Measurements from ENCODE around the gene TRPV5.

TRPV5 gene

GRCh38 chr7:142959202-142959601 is 25.7 kb upstream of the TRPV5 start:
- Histone ChIP-seq H3K4me1 (ENCODE audit: insufficient read depth, low read length) (peaks cover 49% of the 10 kb centered on the region), H3K27me3 (ENCODE audit: insufficient read depth, low read length) (no peaks in the 10 kb centered on the region), H3K9me3 (ENCODE audit: insufficient read depth, low read depth, low read length) (peaks cover 11% of the 10 kb centered on the region), H3K36me3 (ENCODE audit: insufficient read depth, low read length) (no peaks in the 10 kb centered on the region), H3K4me3 (ENCODE audit: low read length) (no peak overlapping the region), H3K9ac (ENCODE audit: low read depth, low read length) (no peak overlapping the region), H3K27ac (ENCODE audit: low read depth, low read length) (peak overlapping the region; percentile 34; the same call in 1 of the 2 replicates)

- H3K9me3 ChIP-seq (ENCODE audit: insufficient read depth, low read depth, low read length), result peaks cover 11% of the 10 kb centered on the region
- WGBS, result 81% methylated on average over 8 of the region's 8 CpGs
- no peaks in the 10 kb centered on the region for H3K27me3 ChIP-seq (ENCODE audit: insufficient read depth, low read length)
- H3K36me3 ChIP-seq (ENCODE audit: insufficient read depth, low read length), result no peaks in the 10 kb centered on the region
- H3K27ac ChIP-seq (ENCODE audit: low read depth, low read length), result no peak overlapping the region
- no peak overlapping the region for H3K4me3 ChIP-seq (ENCODE audit: low read length)
- peaks cover 42% of the 10 kb centered on the region for H3K4me1 ChIP-seq (ENCODE audit: insufficient read depth, low read length)
- H3K9ac ChIP-seq (ENCODE audit: low read depth, low read length), result no peak overlapping the region
These were observed 24.2 kb upstream of the TRPV5 start for GRCh38 chr7:142957723-142958122.

- 80% methylated on average over 3 of the region's 3 CpGs for WGBS
- H3K9ac ChIP-seq (ENCODE audit: low read depth, low read length), result no peak overlapping the region
- no peaks in the 10 kb centered on the region for H3K36me3 ChIP-seq (ENCODE audit: insufficient read depth, low read length)
- no peaks in the 10 kb centered on the region for H3K27me3 ChIP-seq (ENCODE audit: insufficient read depth, low read length)
- H3K4me3 ChIP-seq (ENCODE audit: low read length), result no peak overlapping the region
- H3K4me1 ChIP-seq (ENCODE audit: insufficient read depth, low read length), result peaks cover 36% of the 10 kb centered on the region
- no peak overlapping the region; the same call in 1 of the 2 replicates for H3K27ac ChIP-seq (ENCODE audit: low read depth, low read length)
- peaks cover 11% of the 10 kb centered on the region for H3K9me3 ChIP-seq (ENCODE audit: insufficient read depth, low read depth, low read length)
These were observed 23.5 kb upstream of the TRPV5 start for GRCh38 chr7:142956951-142957623.

- Histone ChIP-seq H3K27me3 (ENCODE audit: insufficient read depth, low read length) (no peaks in the 10 kb centered on the region), H3K36me3 (ENCODE audit: insufficient read depth, low read length) (no peaks in the 10 kb centered on the region), H3K27ac (ENCODE audit: low read depth, low read length) (no peak overlapping the region), H3K9ac (ENCODE audit: low read depth, low read length) (no peak overlapping the region), H3K4me1 (ENCODE audit: insufficient read depth, low read length) (peaks cover 28% of the 10 kb centered on the region), H3K4me3 (ENCODE audit: low read length) (no peak overlapping the region), H3K9me3 (ENCODE audit: insufficient read depth, low read depth, low read length) (peaks cover 11% of the 10 kb centered on the region)
These were observed 21.2 kb upstream of the TRPV5 start for GRCh38 chr7:142954680-142955268.

- H3K4me3 ChIP-seq (ENCODE audit: low read length), result no peak overlapping the region
These were observed 16.7 kb upstream of the TRPV5 start for GRCh38 chr7:142950235-142950634.

GRCh38 chr7:142948603-142949002 is 15.1 kb upstream of the TRPV5 start:
- Histone ChIP-seq H3K27ac (ENCODE audit: low read depth, low read length) (no peak overlapping the region), H3K9ac (ENCODE audit: low read depth, low read length) (no peak overlapping the region), H3K36me3 (ENCODE audit: insufficient read depth, low read length) (no peaks in the 10 kb centered on the region), H3K9me3 (ENCODE audit: insufficient read depth, low read depth, low read length) (no peaks in the 10 kb centered on the region), H3K4me1 (ENCODE audit: insufficient read depth, low read length) (no peaks in the 10 kb centered on the region), H3K4me3 (ENCODE audit: low read length) (no peak overlapping the region), H3K27me3 (ENCODE audit: insufficient read depth, low read length) (no peaks in the 10 kb centered on the region)
- WGBS, result 92% methylated on average over 4 of the region's 4 CpGs

More at GRCh38 chr7:142950235-142950634, 16.7 kb upstream of the TRPV5 start:
- H3K36me3 ChIP-seq (ENCODE audit: insufficient read depth, low read length), result no peaks in the 10 kb centered on the region
- no peak overlapping the region for H3K9ac ChIP-seq (ENCODE audit: low read depth, low read length)
- H3K27me3 ChIP-seq (ENCODE audit: insufficient read depth, low read length), result no peaks in the 10 kb centered on the region
- peaks cover 6% of the 10 kb centered on the region for H3K9me3 ChIP-seq (ENCODE audit: insufficient read depth, low read depth, low read length)
- H3K4me1 ChIP-seq (ENCODE audit: insufficient read depth, low read length), result no peaks in the 10 kb centered on the region
- no peak overlapping the region for H3K27ac ChIP-seq (ENCODE audit: low read depth, low read length)

- Histone ChIP-seq H3K36me3 (ENCODE audit: insufficient read depth, low read length) (no peaks in the 10 kb centered on the region), H3K4me3 (ENCODE audit: low read length) (no peak overlapping the region), H3K4me1 (ENCODE audit: insufficient read depth, low read length) (no peaks in the 10 kb centered on the region), H3K9ac (ENCODE audit: low read depth, low read length) (no peak overlapping the region), H3K27me3 (ENCODE audit: insufficient read depth, low read length) (no peaks in the 10 kb centered on the region), H3K27ac (ENCODE audit: low read depth, low read length) (no peak overlapping the region), H3K9me3 (ENCODE audit: insufficient read depth, low read depth, low read length) (no peaks in the 10 kb centered on the region)
- 86% methylated on average over 3 of the region's 3 CpGs for WGBS
These were observed 11.5 kb upstream of the TRPV5 start for GRCh38 chr7:142945001-142945400.

- Histone ChIP-seq H3K27ac (ENCODE audit: low read depth, low read length) (no peak overlapping the region), H3K36me3 (ENCODE audit: insufficient read depth, low read length) (no peaks in the 10 kb centered on the region), H3K9me3 (ENCODE audit: insufficient read depth, low read depth, low read length) (no peaks in the 10 kb centered on the region), H3K4me3 (ENCODE audit: low read length) (no peak overlapping the region), H3K9ac (ENCODE audit: low read depth, low read length) (no peak overlapping the region), H3K27me3 (ENCODE audit: insufficient read depth, low read length) (no peaks in the 10 kb centered on the region), H3K4me1 (ENCODE audit: insufficient read depth, low read length) (no peaks in the 10 kb centered on the region)
- 94% methylated on average over 7 of the region's 7 CpGs for WGBS
These were observed 10.2 kb upstream of the TRPV5 start for GRCh38 chr7:142943706-142944268.

- WGBS, result 97% methylated on average over 6 of the region's 6 CpGs
- Histone ChIP-seq H3K9me3 (ENCODE audit: insufficient read depth, low read depth, low read length) (no peaks in the 10 kb centered on the region), H3K9ac (ENCODE audit: low read depth, low read length) (no peak overlapping the region), H3K4me1 (ENCODE audit: insufficient read depth, low read length) (no peaks in the 10 kb centered on the region), H3K27me3 (ENCODE audit: insufficient read depth, low read length) (no peaks in the 10 kb centered on the region), H3K36me3 (ENCODE audit: insufficient read depth, low read length) (no peaks in the 10 kb centered on the region), H3K27ac (ENCODE audit: low read depth, low read length) (no peak overlapping the region), H3K4me3 (ENCODE audit: low read length) (no peak overlapping the region)
These were observed 9.2 kb upstream of the TRPV5 start for GRCh38 chr7:142942746-142943145.

- no peaks in the 10 kb centered on the region for H3K27me3 ChIP-seq (ENCODE audit: insufficient read depth, low read length)
- no peak overlapping the region for H3K27ac ChIP-seq (ENCODE audit: low read depth, low read length)
- H3K9ac ChIP-seq (ENCODE audit: low read depth, low read length), result no peak overlapping the region
- H3K4me1 ChIP-seq (ENCODE audit: insufficient read depth, low read length), result no peaks in the 10 kb centered on the region
- no peak overlapping the region for H3K4me3 ChIP-seq (ENCODE audit: low read length)
- H3K9me3 ChIP-seq (ENCODE audit: insufficient read depth, low read depth, low read length), result no peaks in the 10 kb centered on the region
- 95% methylated on average over 7 of the region's 7 CpGs for WGBS
- H3K36me3 ChIP-seq (ENCODE audit: insufficient read depth, low read length), result no peaks in the 10 kb centered on the region
These were observed 8.0 kb upstream of the TRPV5 start for GRCh38 chr7:142941541-142941940.

- H3K9me3 ChIP-seq (ENCODE audit: insufficient read depth, low read depth, low read length), result no peaks in the 10 kb centered on the region
- WGBS, result 92% methylated on average over 10 of the region's 10 CpGs
These were observed 7.5 kb upstream of the TRPV5 start for GRCh38 chr7:142940966-142941535.

More at GRCh38 chr7:142940966-142941535, 7.5 kb upstream of the TRPV5 start:
- H3K4me3 ChIP-seq (ENCODE audit: low read length), result no peak overlapping the region
- H3K9ac ChIP-seq (ENCODE audit: low read depth, low read length), result no peak overlapping the region
- H3K36me3 ChIP-seq (ENCODE audit: insufficient read depth, low read length), result no peaks in the 10 kb centered on the region
- no peak overlapping the region for H3K27ac ChIP-seq (ENCODE audit: low read depth, low read length)
- no peaks in the 10 kb centered on the region for H3K27me3 ChIP-seq (ENCODE audit: insufficient read depth, low read length)
- no peaks in the 10 kb centered on the region for H3K4me1 ChIP-seq (ENCODE audit: insufficient read depth, low read length)
